Upper lobe of left lung (tissue), 4 donors: Measurements from ENCODE around the gene PACS1.

ENCODE experiments used
- CTCF ChIP-seq, 6 experiments: fragments of 450-650 bp in 4 of 6; fragments of 200-600 bp in 2 of 6; sonication (generic) in 2 of 6; IDR thresholded peaks; one replicate each; pipeline ENCODE4 v1.5.1; 2016 to 2019; ENCODE audit warnings: antibody characterized with exemption in 6 of 6
- POLR2A ChIP-seq, 4 donors: fragments of 450-650 bp; IDR thresholded peaks; one replicate each; pipeline ENCODE4 v1.5.1; 2016 to 2017; ENCODE audit warnings: antibody characterized with exemption in 4 of 4, mild to moderate bottlenecking in 2 of 4
- POLR2AphosphoS5 ChIP-seq, 2 donors: sonication (generic); formaldehyde crosslinking; IDR thresholded peaks; one replicate each; pipeline ENCODE4 v1.5.1; 2017; ENCODE audit warnings: antibody characterized with exemption in 2 of 2

GRCh38 chr11:66064571-66064970 is 5.5 kb upstream of the PACS1 start:
- no peak for TF ChIP-seq CTCF (IDR thresholded peaks at IDR 0.05)
- no peak for TF ChIP-seq POLR2A (IDR thresholded peaks at IDR 0.05)
- TF ChIP-seq POLR2AphosphoS5 (IDR thresholded peaks at IDR 0.05), result no peak
